CD4-positive, alpha-beta T cell treated with Interleukin-4 for 1 hour (primary cell): ENCODE results near the gene SLC7A7.
"Not testable (repeated sequence)": the region's sequence is repeated elsewhere in the genome, so short reads cannot be mapped to it uniquely, and the experiment has no call there.

Experiments used
- DNase-seq, 2 donors: peaks; one replicate each; pipeline ENCODE4 v3.0.0-alpha.2; 2020 to 2022

Gene SLC7A7

GRCh38 chr14:22843123-22843925 lies 28.1 kb upstream of the SLC7A7 start:
- no peak for DNase-seq

- DNase-seq, result no peak
These were observed 27.2 kb upstream of the SLC7A7 start for GRCh38 chr14:22842211-22843122.

- no peak for DNase-seq
These were observed 26.5 kb upstream of the SLC7A7 start for GRCh38 chr14:22841769-22842168.

GRCh38 chr14:22841311-22841710 lies 26.1 kb upstream of the SLC7A7 start:
- DNase-seq, result no peak

GRCh38 chr14:22839159-22839779 lies 24.0 kb upstream of the SLC7A7 start:
- DNase-seq, result no peak

GRCh38 chr14:22838631-22839041 lies 23.4 kb upstream of the SLC7A7 start:
- DNase-seq, result no peak

GRCh38 chr14:22837750-22838538 lies 22.7 kb upstream of the SLC7A7 start:
- no peak for DNase-seq

- DNase-seq, result no peak
These were observed 22.0 kb upstream of the SLC7A7 start for GRCh38 chr14:22837114-22837749.

- DNase-seq, result no peak
These were observed 21.3 kb upstream of the SLC7A7 start, which contains the start of gene MMP14 for GRCh38 chr14:22836301-22837113. MMP14 (plus strand) TSS chr14:22836585; CDS start chr14:22836818, 233 bp downstream.

- no peak for DNase-seq
These were observed 20.3 kb upstream of the SLC7A7 start for GRCh38 chr14:22835505-22835904.

GRCh38 chr14:22830443-22831010 lies 15.3 kb upstream of the SLC7A7 start:
- no peak for DNase-seq

GRCh38 chr14:22829661-22830442 lies 14.6 kb upstream of the SLC7A7 start, which contains the start of gene MRPL52:
MRPL52 (plus strand) TSS chr14:22829887; CDS start chr14:22829913, 26 bp downstream.
- DNase-seq, result peak; percentile 92 to 93

- not testable (repeated sequence) for DNase-seq
These were observed 13.9 kb upstream of the SLC7A7 start for GRCh38 chr14:22829076-22829660.

GRCh38 chr14:22824711-22825359 lies 9.6 kb upstream of the SLC7A7 start:
- no peak for DNase-seq

- peak; percentile 74 to 75 for DNase-seq
These were observed 7.4 kb upstream of the SLC7A7 start for GRCh38 chr14:22822571-22823098.

GRCh38 chr14:22822016-22822570 lies 6.9 kb upstream of the SLC7A7 start:
- DNase-seq, result no peak

- no peak for DNase-seq
These were observed 6.2 kb upstream of the SLC7A7 start for GRCh38 chr14:22821193-22822015.
